HepG2 (cell line): Measurements from ENCODE around the gene TLNRD1. TPM values are rescaled to one million over a fixed set of nuclear protein-coding genes. Genes with fewer than 3 reads are reported as not detected.

Source experiments
- AKAP8 ChIP-seq: sonication (generic); formaldehyde crosslinking; IDR thresholded peaks from 2 replicates; pipeline ENCODE4 v1.5.1; 2020; ENCODE audit warnings: mild to moderate bottlenecking, missing genetic modification reagents
- ARHGAP35 ChIP-seq: sonication (generic); formaldehyde crosslinking; IDR thresholded peaks from 2 replicates; pipeline ENCODE4 v1.9.0; 2022; ENCODE audit warnings: mild to moderate bottlenecking, inconsistent platforms, moderate library complexity, missing genetic modification reagents, borderline replicate concordance
- FOXA3 ChIP-seq: IDR thresholded peaks from 2 replicates; pipeline ENCODE4 v1.6.1; 2016; ENCODE audit warnings: missing genetic modification reagents, missing compliant biosample characterization
- FOXC1 ChIP-seq: sonication (generic); formaldehyde crosslinking; IDR thresholded peaks from 2 replicates; pipeline ENCODE4 v1.8.0; 2022; ENCODE audit warnings: mild to moderate bottlenecking, missing genetic modification reagents, borderline replicate concordance
- HNRNPUL1 ChIP-seq: fragments of 200-400 bp; formaldehyde crosslinking; IDR thresholded peaks from 2 replicates; pipeline ENCODE4 v1.6.1; 2017; ENCODE audit warnings: low read depth, mild to moderate bottlenecking, low read length, moderate library complexity
- HOXA5 ChIP-seq: sonication (generic); formaldehyde crosslinking; IDR thresholded peaks from 2 replicates; pipeline ENCODE4 v1.4.0; 2020; ENCODE audit warnings: missing genetic modification reagents
- KLF15 ChIP-seq: sonication (generic); formaldehyde crosslinking; IDR thresholded peaks from 2 replicates; pipeline ENCODE4 v1.8.1; 2023; ENCODE audit warnings: borderline replicate concordance, mild to moderate bottlenecking, inconsistent platforms, missing genetic modification reagents, mixed read lengths
- MAZ ChIP-seq, 2 experiments: sonication (generic) in 1 of 2; formaldehyde crosslinking in 1 of 2; IDR thresholded peaks; 2 replicates each; pipeline versions ENCODE4 v1.5.0 to v1.6.1; 2012 to 2020; ENCODE audit warnings: low read depth in 2 of 2, mild to moderate bottlenecking in 2 of 2, borderline replicate concordance in 1 of 2, improper control_type of control experiment in 1 of 2, low read length in 1 of 2, missing genetic modification reagents in 1 of 2, moderate library complexity in 1 of 2
- NPAS2 ChIP-seq: sonication (generic); formaldehyde crosslinking; IDR thresholded peaks from 2 replicates; pipeline ENCODE4 v1.8.0; 2022; ENCODE audit warnings: mild to moderate bottlenecking, missing genetic modification reagents, borderline replicate concordance
- PHF20 ChIP-seq: sonication (generic); formaldehyde crosslinking; IDR thresholded peaks from 2 replicates; pipeline ENCODE4 v1.5.0; 2020; ENCODE audit warnings: mild to moderate bottlenecking, missing genetic modification reagents
- SCMH1 ChIP-seq: sonication (generic); formaldehyde crosslinking; IDR thresholded peaks from 2 replicates; pipeline ENCODE4 v1.9.0; 2021; ENCODE audit warnings: missing genetic modification reagents, mild to moderate bottlenecking, borderline replicate concordance
- SNAPC2 ChIP-seq: sonication (generic); formaldehyde crosslinking; IDR thresholded peaks from 2 replicates; pipeline ENCODE4 v1.8.1; 2022; ENCODE audit warnings: mild to moderate bottlenecking, missing genetic modification reagents
- TBP ChIP-seq: sonication (generic); formaldehyde crosslinking; IDR thresholded peaks from 2 replicates; pipeline ENCODE4 v1.5.0; 2020; ENCODE audit warnings: missing genetic modification reagents
- TOE1 ChIP-seq: sonication (generic); formaldehyde crosslinking; IDR thresholded peaks from 2 replicates; pipeline ENCODE4 v1.4.0; 2020; ENCODE audit warnings: mild to moderate bottlenecking, missing genetic modification reagents
- ZBTB7A ChIP-seq: sonication (generic); formaldehyde crosslinking; IDR thresholded peaks from 2 replicates; pipeline ENCODE4 v1.8.0; 2022; ENCODE audit warnings: mild to moderate bottlenecking, missing genetic modification reagents
- ZC3H13 ChIP-seq: sonication (generic); formaldehyde crosslinking; IDR thresholded peaks from 2 replicates; pipeline ENCODE4 v1.8.1; 2023; ENCODE audit warnings: mild to moderate bottlenecking, missing genetic modification reagents, moderate library complexity
- ZC3H4 ChIP-seq: sonication (generic); formaldehyde crosslinking; IDR thresholded peaks from 2 replicates; pipeline ENCODE4 v1.4.0; 2020; ENCODE audit warnings: missing genetic modification reagents, borderline replicate concordance
- ZNF224 ChIP-seq: sonication (generic); formaldehyde crosslinking; IDR thresholded peaks from 2 replicates; pipeline ENCODE4 v1.5.0; 2020; ENCODE audit warnings: mild to moderate bottlenecking, missing genetic modification reagents
- ZNF383 ChIP-seq: sonication (generic); formaldehyde crosslinking; IDR thresholded peaks from 2 replicates; pipeline ENCODE4 v1.4.0; 2020; ENCODE audit warnings: missing genetic modification reagents, mild to moderate bottlenecking, borderline replicate concordance
- ZNF850 ChIP-seq: sonication (generic); formaldehyde crosslinking; conservative IDR thresholded peaks from 2 replicates; pipeline ENCODE4 v1.9.0; 2021; ENCODE audit warnings: mild to moderate bottlenecking, missing genetic modification reagents
- ZSCAN20 ChIP-seq: sonication (generic); formaldehyde crosslinking; IDR thresholded peaks from 2 replicates; pipeline ENCODE4 v1.4.0; 2020; ENCODE audit warnings: missing genetic modification reagents, mild to moderate bottlenecking, borderline replicate concordance
- polyA plus RNA-seq, 8 experiments: library from polyadenylated mRNA; depleted of rRNA in 3 of 8; stranded (reverse) in 7 of 8; unstranded in 1 of 8; fragments of >200 nt; fragmentation: Illumina TruSeq in 4 of 8; extraction: Trizol in 4 of 8; gene quantifications; 2 replicates each; pipeline versions ENCODE4 v1.2.1 to v1.2.3, GENCODE V29; 2011 to 2016; ENCODE audit warnings: low read depth in 4 of 8, missing spikeins in 1 of 8, mixed read lengths in 1 of 8; ENCODE audit not compliant: insufficient read depth in 1 of 8
- total RNA-seq, 5 experiments: library from RNA; depleted of rRNA; stranded (reverse); fragments of >200 nt; fragmentation: Illumina TruSeq; extraction: Trizol; gene quantifications; 2 replicates each; pipeline ENCODE4 v1.2.3, GENCODE V29; 2016; ENCODE audit warnings: low read depth in 1 of 5
- TF ChIP-seq, protein P1 (sequence below): sonication (generic); formaldehyde crosslinking; conservative IDR thresholded peaks from 2 replicates; pipeline ENCODE4 v1.8.0; 2022; ENCODE audit warnings: mild to moderate bottlenecking, moderate library complexity, missing genetic modification reagents
- TF ChIP-seq, protein P2 (sequence below): sonication (generic); formaldehyde crosslinking; IDR thresholded peaks from 2 replicates; pipeline ENCODE4 v1.4.0; 2020; ENCODE audit warnings: missing genetic modification reagents, borderline replicate concordance
- TF ChIP-seq, protein P3 (sequence below): sonication (generic); formaldehyde crosslinking; IDR thresholded peaks from 2 replicates; pipeline ENCODE4 v1.4.0; 2020; ENCODE audit warnings: missing genetic modification reagents

TLNRD1 gene
- total and polyA plus RNA-seq, 2 of the 13 experiments (the other 11 are each of a cell fraction or from before 2014, with no cell fraction given), result 3.4 to 5.3 TPM

DNA sequence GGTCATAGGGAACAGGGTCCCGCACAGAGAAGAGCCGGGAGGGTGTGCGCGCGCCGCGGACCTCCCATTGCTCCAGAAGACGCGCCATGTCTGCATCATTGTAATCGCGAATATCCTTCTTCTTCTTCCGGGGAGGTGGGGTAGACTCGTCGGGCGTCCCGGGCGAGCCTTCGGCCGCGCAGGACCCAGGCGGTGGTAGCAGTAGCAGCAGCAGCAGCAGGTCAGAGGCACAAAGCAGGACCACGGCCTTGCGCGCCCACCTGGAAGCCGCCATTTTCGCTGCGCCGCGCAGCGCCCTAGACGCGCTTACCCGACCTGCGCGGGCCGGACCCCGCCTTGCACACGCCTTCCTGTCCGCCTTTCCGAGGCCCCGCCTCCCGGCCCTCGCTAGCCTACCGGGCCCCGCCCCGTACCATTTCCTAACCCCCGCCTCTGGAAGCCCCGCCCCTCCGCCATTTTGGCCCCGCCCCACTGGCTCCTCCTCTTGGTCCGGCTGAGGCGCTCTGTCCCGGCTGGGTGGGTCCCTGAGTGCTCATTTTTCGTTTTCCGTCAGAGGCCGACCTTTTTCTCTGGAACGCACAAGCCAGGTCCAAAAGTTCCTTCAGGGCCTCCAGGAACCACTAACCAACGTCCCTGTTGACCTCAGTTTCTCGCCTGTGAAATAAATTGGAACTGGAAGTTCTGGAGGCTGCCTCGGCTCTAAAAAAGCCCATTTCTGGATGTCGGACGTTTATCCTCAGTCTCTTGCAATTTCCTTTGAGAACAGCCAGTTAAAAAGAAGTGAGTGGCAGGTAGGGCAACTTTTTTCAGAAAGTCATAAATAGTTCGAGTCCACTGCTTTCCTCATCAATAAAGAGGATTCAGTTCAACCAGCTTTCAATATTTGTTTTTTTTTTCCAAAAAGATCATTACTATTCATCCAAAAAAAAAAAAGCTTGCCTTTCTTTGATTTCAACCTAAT lies 10.9 kb upstream of the TLNRD1 start, which contains the start of gene MESD (continued):
- TF ChIP-seq ZSCAN20 (CRISPR knock-in tag) (peak; percentile 72; the same call in 1 of the 2 replicates), FOXC1 (peak; percentile 33; the same call in 1 of the 2 replicates), ZNF224 (CRISPR knock-in tag) (no peak), HNRNPUL1 (no peak), AKAP8 (CRISPR knock-in tag) (no peak), SCMH1 (CRISPR knock-in tag) (no peak), TOE1 (CRISPR knock-in tag) (no peak; the same call in 1 of the 2 replicates), ARHGAP35 (CRISPR knock-in tag) (no peak), PHF20 (CRISPR knock-in tag) (peak; percentile 77), FOXA3 (CRISPR knock-in tag) (peak; percentile 31; the same call in 1 of the 2 replicates), ZNF850 (CRISPR knock-in tag) (no peak), ZC3H4 (CRISPR knock-in tag) (no peak), NPAS2 (CRISPR knock-in tag) (no peak), SNAPC2 (CRISPR knock-in tag) (peak; percentile 80; the same call in 1 of the 2 replicates), HOXA5 (peak; percentile 70; the same call in 1 of the 2 replicates), ZNF383 (CRISPR knock-in tag) (no peak), MAZ (IDR thresholded peaks at IDR 0.05; ENCODE audit: borderline replicate concordance, low read depth, low read length) (no peak), MAZ (CRISPR knock-in tag; IDR thresholded peaks at IDR 0.05; ENCODE audit: low read depth) (no peak), KLF15 (CRISPR knock-in tag) (no peak), ZBTB7A (CRISPR knock-in tag) (0 out of 2 replicates have a peak, but pooled peaks have one; percentile 16), ZC3H13 (CRISPR knock-in tag) (peak; percentile 45; the same call in 1 of the 2 replicates), TBP (CRISPR knock-in tag) (no peak)
- TF ChIP-seq, protein P1, sequence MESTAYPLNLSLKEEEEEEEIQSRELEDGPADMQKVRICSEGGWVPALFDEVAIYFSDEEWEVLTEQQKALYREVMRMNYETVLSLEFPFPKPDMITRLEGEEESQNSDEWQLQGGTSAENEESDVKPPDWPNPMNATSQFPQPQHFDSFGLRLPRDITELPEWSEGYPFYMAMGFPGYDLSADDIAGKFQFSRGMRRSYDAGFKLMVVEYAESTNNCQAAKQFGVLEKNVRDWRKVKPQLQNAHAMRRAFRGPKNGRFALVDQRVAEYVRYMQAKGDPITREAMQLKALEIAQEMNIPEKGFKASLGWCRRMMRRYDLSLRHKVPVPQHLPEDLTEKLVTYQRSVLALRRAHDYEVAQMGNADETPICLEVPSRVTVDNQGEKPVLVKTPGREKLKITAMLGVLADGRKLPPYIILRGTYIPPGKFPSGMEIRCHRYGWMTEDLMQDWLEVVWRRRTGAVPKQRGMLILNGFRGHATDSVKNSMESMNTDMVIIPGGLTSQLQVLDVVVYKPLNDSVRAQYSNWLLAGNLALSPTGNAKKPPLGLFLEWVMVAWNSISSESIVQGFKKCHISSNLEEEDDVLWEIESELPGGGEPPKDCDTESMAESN (CRISPR knock-in tag), result 0 out of 2 replicates have a peak, but pooled peaks have one; percentile 30
- TF ChIP-seq, protein P2, sequence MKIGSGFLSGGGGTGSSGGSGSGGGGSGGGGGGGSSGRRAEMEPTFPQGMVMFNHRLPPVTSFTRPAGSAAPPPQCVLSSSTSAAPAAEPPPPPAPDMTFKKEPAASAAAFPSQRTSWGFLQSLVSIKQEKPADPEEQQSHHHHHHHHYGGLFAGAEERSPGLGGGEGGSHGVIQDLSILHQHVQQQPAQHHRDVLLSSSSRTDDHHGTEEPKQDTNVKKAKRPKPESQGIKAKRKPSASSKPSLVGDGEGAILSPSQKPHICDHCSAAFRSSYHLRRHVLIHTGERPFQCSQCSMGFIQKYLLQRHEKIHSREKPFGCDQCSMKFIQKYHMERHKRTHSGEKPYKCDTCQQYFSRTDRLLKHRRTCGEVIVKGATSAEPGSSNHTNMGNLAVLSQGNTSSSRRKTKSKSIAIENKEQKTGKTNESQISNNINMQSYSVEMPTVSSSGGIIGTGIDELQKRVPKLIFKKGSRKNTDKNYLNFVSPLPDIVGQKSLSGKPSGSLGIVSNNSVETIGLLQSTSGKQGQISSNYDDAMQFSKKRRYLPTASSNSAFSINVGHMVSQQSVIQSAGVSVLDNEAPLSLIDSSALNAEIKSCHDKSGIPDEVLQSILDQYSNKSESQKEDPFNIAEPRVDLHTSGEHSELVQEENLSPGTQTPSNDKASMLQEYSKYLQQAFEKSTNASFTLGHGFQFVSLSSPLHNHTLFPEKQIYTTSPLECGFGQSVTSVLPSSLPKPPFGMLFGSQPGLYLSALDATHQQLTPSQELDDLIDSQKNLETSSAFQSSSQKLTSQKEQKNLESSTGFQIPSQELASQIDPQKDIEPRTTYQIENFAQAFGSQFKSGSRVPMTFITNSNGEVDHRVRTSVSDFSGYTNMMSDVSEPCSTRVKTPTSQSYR (CRISPR knock-in tag), result 0 out of 2 replicates have a peak, but pooled peaks have one; percentile 18
- TF ChIP-seq, protein P3, sequence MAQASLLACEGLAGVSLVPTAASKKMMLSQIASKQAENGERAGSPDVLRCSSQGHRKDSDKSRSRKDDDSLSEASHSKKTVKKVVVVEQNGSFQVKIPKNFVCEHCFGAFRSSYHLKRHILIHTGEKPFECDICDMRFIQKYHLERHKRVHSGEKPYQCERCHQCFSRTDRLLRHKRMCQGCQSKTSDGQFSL (CRISPR knock-in tag), result no peak
